A549 (cell line): Measurements from ENCODE around the gene PIH1D1. TPM values are rescaled to one million over a fixed set of nuclear protein-coding genes. Genes with fewer than 3 reads are reported as not detected.

Experiments used
- BHLHE40 ChIP-seq: IDR thresholded peaks from 2 replicates; pipeline ENCODE4 v1.6.1; 2012; ENCODE audit warnings: low read depth, low read length, inconsistent platforms
- CEBPB ChIP-seq, 2 experiments: fragments of >200 bp in 1 of 2; sonication (Bioruptor Twin) in 1 of 2; formaldehyde crosslinking in 1 of 2; IDR thresholded peaks; 2 replicates each; pipeline ENCODE4 v1.6.1; 2012 to 2016
- CTCF ChIP-seq: fragments of >200 bp; sonication (Bioruptor Twin); formaldehyde crosslinking; IDR thresholded peaks from 3 replicates; pipeline ENCODE4 v1.5.1; 2016
- E2F6 ChIP-seq: IDR thresholded peaks from 2 replicates; pipeline ENCODE4 v1.6.1; 2012; ENCODE audit warnings: low read depth, borderline replicate concordance
- EHF ChIP-seq: fragments of 250-450 bp; sonication (Bioruptor Pico); IDR thresholded peaks from 2 replicates; pipeline ENCODE4 v1.5.0; 2020; ENCODE audit warnings: mild to moderate bottlenecking
- EHMT2 ChIP-seq: fragments of 200-600 bp; sonication (generic); IDR thresholded peaks from 2 replicates; pipeline ENCODE4 v1.6.1; 2016; ENCODE audit warnings: antibody characterized with exemption, low read depth, mild to moderate bottlenecking, moderate library complexity
- GATA3 ChIP-seq: IDR thresholded peaks from 2 replicates; pipeline ENCODE4 v1.6.1; 2012; ENCODE audit warnings: borderline replicate concordance
- HOXA7 ChIP-seq: fragments of 250-450 bp; sonication (Bioruptor Pico); IDR thresholded peaks from 2 replicates; pipeline ENCODE4 v1.5.0; 2020; ENCODE audit warnings: mild to moderate bottlenecking, moderate library complexity
- JUN ChIP-seq, 2 experiments: fragments of >200 bp; sonication (Bioruptor Twin); formaldehyde crosslinking; IDR thresholded peaks; 2 replicates in 1 of 2; 3 replicates in 1 of 2; pipeline ENCODE4 v1.6.1; 2016 to 2017
- MAX ChIP-seq: IDR thresholded peaks from 2 replicates; pipeline ENCODE4 v1.6.1; 2012
- NPAS2 ChIP-seq: fragments of 250-450 bp; sonication (Bioruptor Pico); IDR thresholded peaks from 2 replicates; pipeline ENCODE4 v1.8.0; 2022; ENCODE audit warnings: mild to moderate bottlenecking, moderate library complexity, borderline replicate concordance
- NR3C1 ChIP-seq: fragments of >200 bp; sonication (Bioruptor Twin); formaldehyde crosslinking; IDR thresholded peaks from 3 replicates; pipeline ENCODE4 v1.6.1; 2017
- POLR2A ChIP-seq: IDR thresholded peaks from 2 replicates; pipeline ENCODE4 v1.6.1; 2012; ENCODE audit warnings: mild to moderate bottlenecking, low read length
- POLR2AphosphoS2 ChIP-seq: conservative IDR thresholded peaks from 2 replicates; pipeline ENCODE4 v1.6.1; 2012; ENCODE audit warnings: low read length, improper control_type of control experiment, inconsistent platforms
- RARB ChIP-seq: fragments of 250-450 bp; sonication (Bioruptor Pico); IDR thresholded peaks from 2 replicates; pipeline ENCODE4 v1.8.0; 2021; ENCODE audit warnings: mild to moderate bottlenecking, moderate library complexity
- RCOR1 ChIP-seq: fragments of 150-350 bp; IDR thresholded peaks from 2 replicates; pipeline ENCODE4 v1.6.1; 2014; ENCODE audit warnings: antibody characterized with exemption, low read length, low read depth
- SMC3 ChIP-seq: fragments of >200 bp; sonication (Bioruptor Twin); formaldehyde crosslinking; IDR thresholded peaks from 3 replicates; pipeline ENCODE4 v1.6.1; 2018; ENCODE audit warnings: inconsistent platforms
- SREBF2 ChIP-seq: fragments of 450-650 bp; IDR thresholded peaks from 2 replicates; pipeline ENCODE4 v1.6.1; 2014; ENCODE audit warnings: mild to moderate bottlenecking, moderate library complexity
- USF2 ChIP-seq: fragments of 450-650 bp; IDR thresholded peaks from 2 replicates; pipeline ENCODE4 v1.6.1; 2014; ENCODE audit warnings: antibody characterized with exemption
- ZNF302 ChIP-seq: fragments of 250-450 bp; sonication (Bioruptor Pico); IDR thresholded peaks from 2 replicates; pipeline ENCODE4 v1.9.0; 2021; ENCODE audit warnings: inconsistent platforms, mild to moderate bottlenecking, moderate library complexity
- polyA plus RNA-seq, 4 experiments: library from polyadenylated mRNA; depleted of rRNA in 3 of 4; stranded (reverse); fragments of >200 nt; fragmentation: RNase III in 1 of 4; extraction: RNeasy Plus Mini Kit Qiagen cat#74134 plus additional on column Dnase treatment in 1 of 4; gene quantifications; 2 replicates in 3 of 4; 3 replicates in 1 of 4; pipeline ENCODE4 v1.2.3, GENCODE V29; 2011 to 2017
- TF ChIP-seq, protein P1 (sequence below): fragments of 250-450 bp; sonication (Bioruptor Pico); IDR thresholded peaks from 2 replicates; pipeline ENCODE4 v1.5.0; 2020; ENCODE audit warnings: low read depth, mild to moderate bottlenecking, moderate library complexity
- TF ChIP-seq, protein P2 (sequence below): fragments of 200-600 bp; sonication (generic); IDR thresholded peaks from 2 replicates; pipeline ENCODE4 v1.6.1; 2016; ENCODE audit warnings: antibody characterized with exemption, mild to moderate bottlenecking, moderate library complexity

Gene PIH1D1
- polyA plus RNA-seq, 2 of the 4 experiments (the other 2 are of a cell fraction), result 89.7 to 114 TPM

DNA sequence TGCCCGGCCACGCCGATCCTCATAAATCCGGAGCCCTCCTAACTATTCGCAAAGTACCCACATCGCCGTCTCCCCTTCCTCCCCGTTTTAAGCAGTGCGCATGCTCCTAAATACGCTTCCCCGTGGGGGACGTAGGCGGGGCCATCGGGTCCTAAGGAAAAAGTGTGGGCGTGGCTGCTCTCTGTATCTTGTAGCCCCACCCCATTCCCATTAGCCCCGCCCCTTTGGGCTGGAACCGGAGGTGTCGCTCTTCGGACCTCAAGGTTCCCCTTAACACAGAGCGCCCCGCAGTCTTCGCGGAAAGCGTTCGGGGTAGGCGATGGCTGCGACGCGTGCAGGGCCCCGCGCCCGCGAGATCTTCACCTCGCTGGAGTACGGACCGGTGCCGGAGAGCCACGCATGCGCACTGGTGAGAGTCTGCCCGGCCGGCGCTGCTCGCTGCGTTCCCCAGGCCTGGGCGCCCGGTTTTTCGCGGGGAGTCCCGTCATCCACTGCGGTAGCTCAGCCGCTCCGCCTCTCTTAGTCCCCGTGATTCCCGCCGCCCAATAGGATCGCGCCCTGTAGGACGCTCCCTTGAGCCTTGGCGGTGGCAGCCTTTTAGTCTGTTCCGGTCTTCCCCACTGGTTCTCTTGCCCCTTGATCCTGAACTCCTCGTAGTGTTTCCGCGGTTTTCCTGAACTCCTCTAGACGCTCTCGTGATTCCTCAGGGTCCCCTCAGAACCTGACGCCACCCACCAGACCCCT lies 1.6 kb upstream of the PIH1D1 start, which contains the start of gene ALDH16A1 (continued):
- peak; percentile 57 for TF ChIP-seq E2F6
- TF ChIP-seq NR3C1, result no peak
- TF ChIP-seq, protein P1, sequence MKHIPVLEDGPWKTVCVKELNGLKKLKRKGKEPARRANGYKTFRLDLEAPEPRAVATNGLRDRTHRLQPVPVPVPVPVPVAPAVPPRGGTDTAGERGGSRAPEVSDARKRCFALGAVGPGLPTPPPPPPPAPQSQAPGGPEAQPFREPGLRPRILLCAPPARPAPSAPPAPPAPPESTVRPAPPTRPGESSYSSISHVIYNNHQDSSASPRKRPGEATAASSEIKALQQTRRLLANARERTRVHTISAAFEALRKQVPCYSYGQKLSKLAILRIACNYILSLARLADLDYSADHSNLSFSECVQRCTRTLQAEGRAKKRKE, result no peak
- TF ChIP-seq MAX, result peak; percentile 84
- no peak for TF ChIP-seq EHMT2
- no peak for TF ChIP-seq SMC3
- TF ChIP-seq POLR2AphosphoS2, result no peak
- TF ChIP-seq POLR2A, result peak; percentile 85
- TF ChIP-seq, protein P2, sequence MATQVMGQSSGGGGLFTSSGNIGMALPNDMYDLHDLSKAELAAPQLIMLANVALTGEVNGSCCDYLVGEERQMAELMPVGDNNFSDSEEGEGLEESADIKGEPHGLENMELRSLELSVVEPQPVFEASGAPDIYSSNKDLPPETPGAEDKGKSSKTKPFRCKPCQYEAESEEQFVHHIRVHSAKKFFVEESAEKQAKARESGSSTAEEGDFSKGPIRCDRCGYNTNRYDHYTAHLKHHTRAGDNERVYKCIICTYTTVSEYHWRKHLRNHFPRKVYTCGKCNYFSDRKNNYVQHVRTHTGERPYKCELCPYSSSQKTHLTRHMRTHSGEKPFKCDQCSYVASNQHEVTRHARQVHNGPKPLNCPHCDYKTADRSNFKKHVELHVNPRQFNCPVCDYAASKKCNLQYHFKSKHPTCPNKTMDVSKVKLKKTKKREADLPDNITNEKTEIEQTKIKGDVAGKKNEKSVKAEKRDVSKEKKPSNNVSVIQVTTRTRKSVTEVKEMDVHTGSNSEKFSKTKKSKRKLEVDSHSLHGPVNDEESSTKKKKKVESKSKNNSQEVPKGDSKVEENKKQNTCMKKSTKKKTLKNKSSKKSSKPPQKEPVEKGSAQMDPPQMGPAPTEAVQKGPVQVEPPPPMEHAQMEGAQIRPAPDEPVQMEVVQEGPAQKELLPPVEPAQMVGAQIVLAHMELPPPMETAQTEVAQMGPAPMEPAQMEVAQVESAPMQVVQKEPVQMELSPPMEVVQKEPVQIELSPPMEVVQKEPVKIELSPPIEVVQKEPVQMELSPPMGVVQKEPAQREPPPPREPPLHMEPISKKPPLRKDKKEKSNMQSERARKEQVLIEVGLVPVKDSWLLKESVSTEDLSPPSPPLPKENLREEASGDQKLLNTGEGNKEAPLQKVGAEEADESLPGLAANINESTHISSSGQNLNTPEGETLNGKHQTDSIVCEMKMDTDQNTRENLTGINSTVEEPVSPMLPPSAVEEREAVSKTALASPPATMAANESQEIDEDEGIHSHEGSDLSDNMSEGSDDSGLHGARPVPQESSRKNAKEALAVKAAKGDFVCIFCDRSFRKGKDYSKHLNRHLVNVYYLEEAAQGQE, result peak; percentile 52
- no peak for TF ChIP-seq SREBF2
- TF ChIP-seq CTCF, result no peak
- no peak for TF ChIP-seq BHLHE40
- peak; percentile 68 to 95; a peak in 4 of 5 replicates for TF ChIP-seq JUN (IDR thresholded peaks at IDR 0.05)
- no peak for TF ChIP-seq ZNF302 (CRISPR knock-in tag)
- peak; percentile 5; the same call in 1 of the 2 replicates for TF ChIP-seq GATA3
- TF ChIP-seq CEBPB (IDR thresholded peaks at IDR 0.05), result no peak
- TF ChIP-seq HOXA7 (CRISPR knock-in tag), result no peak
- peak; percentile 63; the same call in 1 of the 2 replicates for TF ChIP-seq RARB
- TF ChIP-seq NPAS2 (CRISPR knock-in tag), result no peak
- no peak for TF ChIP-seq RCOR1
- no peak for TF ChIP-seq EHF (CRISPR knock-in tag)
- peak; percentile 92 for TF ChIP-seq USF2
